CD4-positive, alpha-beta T cell (primary cell): ENCODE data around the gene MYO1E. TPM values are rescaled to one million over a fixed set of nuclear protein-coding genes. Genes with fewer than 3 reads are reported as not detected.

Experiments
- ATAC-seq: fragments of 200-7000 bp; cut with Tn5 transposase; one replicate; pipeline ENCODE4 v1.10.0; 2022; ENCODE audit warnings: mild to moderate bottlenecking; ENCODE audit not compliant: poor library complexity
- CTCF ChIA-PET: fragments of 350-600 bp; sonication (Branson Sonifier 250); formaldehyde crosslinking; loops from one replicate; lab custom pipeline; 2021; ENCODE audit warnings: antibody characterized with exemption, inconsistent platforms; lab: Charles Lee
- POLR2A ChIA-PET: fragments of 350-600 bp; sonication (Branson Sonifier 250); formaldehyde crosslinking; loops from one replicate; lab custom pipeline; 2021; ENCODE audit warnings: antibody characterized with exemption, inconsistent platforms; lab: Charles Lee
- DNase-seq, 14 experiments: peaks; one replicate each; pipeline ENCODE4 v3.0.0-alpha.2; 2013 to 2020; ENCODE audit warnings: mixed read lengths in 2 of 14
- H3K27ac ChIP-seq, 2 donors: one replicate each; pipeline versions ENCODE4 v1.5.1 to v1.7.0; 2013; ENCODE audit warnings: low read length in 2 of 2, low read depth in 1 of 2, mild to moderate bottlenecking in 1 of 2
- H3K27me3 ChIP-seq, 2 experiments: 1 replicate in 1 of 2; 2 replicates in 1 of 2; pipeline versions ENCODE4 v1.6.1 to v1.7.0; 2013; ENCODE audit warnings: low read length in 2 of 2, control low read depth in 1 of 2, mild to moderate bottlenecking in 1 of 2, moderate library complexity in 1 of 2; ENCODE audit not compliant: insufficient read depth in 2 of 2, control insufficient read depth in 1 of 2
- H3K36me3 ChIP-seq: one replicate; pipeline ENCODE4 v1.6.1; 2013; ENCODE audit warnings: low read length, control low read depth; ENCODE audit not compliant: insufficient read depth
- H3K4me1 ChIP-seq: one replicate; pipeline ENCODE4 v1.6.1; 2013; ENCODE audit warnings: low read length, control low read depth; ENCODE audit not compliant: insufficient read depth
- H3K4me3 ChIP-seq: one replicate; pipeline ENCODE4 v1.5.1; 2013; ENCODE audit warnings: mild to moderate bottlenecking, low read length, moderate library complexity
- H3K9me3 ChIP-seq, 2 experiments: 1 replicate in 1 of 2; 2 replicates in 1 of 2; pipeline versions ENCODE4 v1.6.1 to v1.7.0; 2013; ENCODE audit warnings: low read length in 2 of 2, mild to moderate bottlenecking in 2 of 2, control low read depth in 1 of 2, moderate library complexity in 1 of 2; ENCODE audit not compliant: control insufficient read depth in 1 of 2, insufficient read depth in 1 of 2
- H3K27ac Mint-ChIP-seq: one replicate; pipeline ENCODE4 v1.8.0; 2020; ENCODE audit warnings: mixed read lengths
- H3K27me3 Mint-ChIP-seq: one replicate; pipeline ENCODE4 v1.8.0; 2021; ENCODE audit warnings: mixed read lengths
- H3K36me3 Mint-ChIP-seq: one replicate; pipeline ENCODE4 v1.8.0; 2021; ENCODE audit warnings: low read depth, mixed read lengths
- H3K4me1 Mint-ChIP-seq: one replicate; pipeline ENCODE4 v1.8.0; 2021; ENCODE audit warnings: low read depth, mixed read lengths
- H3K4me3 Mint-ChIP-seq: one replicate; pipeline ENCODE4 v1.8.0; 2020; ENCODE audit warnings: mild to moderate bottlenecking, mixed read lengths
- H3K9me3 Mint-ChIP-seq: one replicate; pipeline ENCODE4 v1.8.0; 2020; ENCODE audit warnings: mixed read lengths
- intact Hi-C, 2 experiments: fragments of 100-400 bp; cut with DNase I in 1 of 2; cut with micrococcal nuclease in 1 of 2; formaldehyde crosslinking; loops; one replicate each; pipeline versions ENCODE4 v1.15.1 to v1.9.0; 2023 to 2025; cut with DNase I, micrococcal nuclease
- total RNA-seq, 174 experiments: library from RNA in 2 of 174; stranded (reverse) in 2 of 174; gene quantifications; one replicate each; pipeline ENCODE4 v1.2.3 and lab custom pipeline; 2021 to 2026
- TF ChIP-seq, protein P1 (sequence below): fragments of 200-600 bp; IDR thresholded peaks from one replicate; pipeline ENCODE4 v1.8.0; 2022; ENCODE audit warnings: antibody characterized with exemption, mild to moderate bottlenecking

The MYO1E gene
- total RNA-seq, 2 experiments from 2014 or later, result 0.59 to 0.63 TPM

DNA sequence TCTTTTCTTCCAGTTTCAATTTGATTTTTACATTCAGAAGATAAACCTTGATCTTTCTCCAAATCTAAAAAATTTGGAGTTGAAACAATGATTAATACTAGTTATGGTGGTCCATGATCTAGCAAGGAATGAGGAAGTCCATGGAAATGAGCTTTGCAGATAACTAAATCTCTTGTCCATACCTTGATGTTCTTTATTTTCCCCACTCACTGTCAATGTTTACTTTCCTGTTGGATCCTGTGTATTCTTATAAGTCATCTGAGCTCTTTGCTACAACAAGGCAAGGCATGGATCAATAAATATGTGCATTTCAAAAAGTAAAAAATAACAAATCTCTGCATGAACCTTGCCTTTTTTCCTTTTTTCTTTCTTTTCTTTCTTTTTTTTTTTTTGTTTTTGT, 6.2 kb upstream of the MYO1E start:
- no peaks in the 10 kb centered on the region for H3K9me3 Mint-ChIP-seq
- Histone ChIP-seq H3K36me3 (no peaks in the 10 kb centered on the region), H3K27me3 (peaks cover 0 to 1% of the 10 kb centered on the region in 2 experiments), H3K9me3 (no peaks in the 10 kb centered on the region), H3K27ac (no peak overlapping the region), H3K4me3 (no peak overlapping the region), H3K4me1 (no peaks in the 10 kb centered on the region)
- ATAC-seq (no peak), DNase-seq (no peak)
- no peaks in the 10 kb centered on the region for H3K36me3 Mint-ChIP-seq
- H3K4me3 Mint-ChIP-seq, result no peak overlapping the region
- TF ChIP-seq, protein P1, sequence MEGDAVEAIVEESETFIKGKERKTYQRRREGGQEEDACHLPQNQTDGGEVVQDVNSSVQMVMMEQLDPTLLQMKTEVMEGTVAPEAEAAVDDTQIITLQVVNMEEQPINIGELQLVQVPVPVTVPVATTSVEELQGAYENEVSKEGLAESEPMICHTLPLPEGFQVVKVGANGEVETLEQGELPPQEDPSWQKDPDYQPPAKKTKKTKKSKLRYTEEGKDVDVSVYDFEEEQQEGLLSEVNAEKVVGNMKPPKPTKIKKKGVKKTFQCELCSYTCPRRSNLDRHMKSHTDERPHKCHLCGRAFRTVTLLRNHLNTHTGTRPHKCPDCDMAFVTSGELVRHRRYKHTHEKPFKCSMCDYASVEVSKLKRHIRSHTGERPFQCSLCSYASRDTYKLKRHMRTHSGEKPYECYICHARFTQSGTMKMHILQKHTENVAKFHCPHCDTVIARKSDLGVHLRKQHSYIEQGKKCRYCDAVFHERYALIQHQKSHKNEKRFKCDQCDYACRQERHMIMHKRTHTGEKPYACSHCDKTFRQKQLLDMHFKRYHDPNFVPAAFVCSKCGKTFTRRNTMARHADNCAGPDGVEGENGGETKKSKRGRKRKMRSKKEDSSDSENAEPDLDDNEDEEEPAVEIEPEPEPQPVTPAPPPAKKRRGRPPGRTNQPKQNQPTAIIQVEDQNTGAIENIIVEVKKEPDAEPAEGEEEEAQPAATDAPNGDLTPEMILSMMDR, result no peak
- ChIA-PET CTCF (no interaction called here), POLR2A (no interaction called here)
- H3K27ac Mint-ChIP-seq, result no peak overlapping the region
- intact Hi-C loops, result no loop called here
- no peaks in the 10 kb centered on the region for H3K4me1 Mint-ChIP-seq
- peaks cover 28% of the 10 kb centered on the region for H3K27me3 Mint-ChIP-seq

DNA sequence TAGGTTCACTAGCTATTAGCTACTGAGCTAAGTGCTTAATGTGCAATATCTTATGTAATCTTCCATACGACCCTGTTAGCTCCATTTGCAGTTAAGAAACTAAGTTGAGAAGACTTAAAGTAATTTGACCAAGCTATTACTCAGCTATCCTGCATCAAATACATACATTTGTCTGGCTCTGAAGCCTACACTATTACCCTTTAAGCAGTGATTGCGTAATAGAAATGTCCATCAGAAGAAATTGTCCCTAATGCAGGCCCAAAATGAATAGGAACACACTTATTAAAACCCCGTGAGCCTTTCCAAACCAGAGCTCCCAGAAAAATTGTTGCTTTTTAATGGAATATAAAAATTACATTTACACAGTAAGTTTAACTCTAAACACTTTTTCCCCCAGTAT, 5.3 kb upstream of the MYO1E start:
- intact Hi-C loops, result no loop called here
- TF ChIP-seq, protein P1, result no peak
- no peak overlapping the region for H3K27ac ChIP-seq
- CTCF ChIA-PET, result no interaction called here
- H3K9me3 ChIP-seq, result no peaks in the 10 kb centered on the region
- peaks cover 7 to 9% of the 10 kb centered on the region in 2 experiments for H3K27me3 ChIP-seq
- H3K36me3 ChIP-seq, result no peaks in the 10 kb centered on the region
- peaks cover 38% of the 10 kb centered on the region for H3K27me3 Mint-ChIP-seq
- H3K27ac Mint-ChIP-seq, result no peak overlapping the region
- POLR2A ChIA-PET, result no interaction called here
- ATAC-seq (no peak), DNase-seq (no peak)
- H3K9me3 Mint-ChIP-seq, result no peaks in the 10 kb centered on the region
- no peaks in the 10 kb centered on the region for H3K36me3 Mint-ChIP-seq
- no peak overlapping the region for H3K4me3 Mint-ChIP-seq
- H3K4me1 Mint-ChIP-seq, result peaks cover 6% of the 10 kb centered on the region
- no peak overlapping the region for H3K4me3 ChIP-seq
- H3K4me1 ChIP-seq, result peaks cover 5% of the 10 kb centered on the region

DNA sequence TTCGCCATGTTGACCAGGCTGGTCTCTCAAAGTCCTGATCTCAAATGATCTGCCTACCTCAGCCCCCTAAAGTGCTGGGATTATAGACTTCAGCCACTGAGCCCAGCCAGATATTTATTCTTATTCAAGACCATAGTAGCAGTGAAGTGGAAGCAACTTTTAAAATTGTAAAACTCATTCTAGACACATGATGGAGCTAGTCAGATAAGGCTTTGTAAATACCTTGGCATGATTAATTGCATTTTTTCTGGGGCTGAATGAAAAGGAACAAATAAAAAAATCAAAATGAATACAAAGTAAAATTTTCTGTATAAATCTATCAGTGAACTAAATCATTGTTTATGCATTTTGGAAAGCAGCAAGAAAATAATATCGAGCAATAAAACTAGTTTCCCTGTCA, 4.1 kb upstream of the MYO1E start:
- Histone ChIP-seq H3K9me3 (peaks cover 0 to 4% of the 10 kb centered on the region in 2 experiments), H3K27me3 (peaks cover 17% of the 10 kb centered on the region in 2 experiments), H3K36me3 (no peaks in the 10 kb centered on the region), H3K27ac (no peak overlapping the region), H3K4me1 (peaks cover 15% of the 10 kb centered on the region), H3K4me3 (no peak overlapping the region)
- Mint-ChIP-seq H3K4me3 (no peak overlapping the region), H3K27ac (no peak overlapping the region), H3K27me3 (peaks cover 44% of the 10 kb centered on the region), H3K9me3 (no peaks in the 10 kb centered on the region), H3K4me1 (peaks cover 11% of the 10 kb centered on the region), H3K36me3 (no peaks in the 10 kb centered on the region)
- TF ChIP-seq, protein P1, result no peak
- ChIA-PET CTCF (no interaction called here), POLR2A (no interaction called here)
- DNase-seq, result no peak
- no peak for ATAC-seq
- intact Hi-C loops, result no loop called here
